ENCODE measurements around the gene FANCB. TPM values are rescaled to one million over a fixed set of nuclear protein-coding genes. Genes with fewer than 3 reads are reported as not detected.

Gene FANCB
- total and polyA plus RNA-seq, 2 of the 8 experiments (the other 6 are each of a cell fraction or from before 2014, with no cell fraction given) = 1.9 to 13.8 TPM

GRCh38 chrX:14873676-14874049, 794 bp upstream of the FANCB start:
- H3K14ac ChIP-seq (ENCODE audit: insufficient read length) = no peak overlapping the region
- ChIA-PET CTCF (ENCODE audit: partially characterized antibody) (no interaction called here), POLR2A (ENCODE audit: partially characterized antibody) (interaction anchor here (0.6 to 1.2 kb wide), 3 partner anchors 511 to 844 kb away, joined by 3 read pairs; partner anchors contain the start of gene GEMIN8)
- H2BK12ac ChIP-seq (ENCODE audit: low read depth, low read length) = no peak overlapping the region
- peaks cover 0 to 44% of the 10 kb centered on the region in 2 experiments; a peak in 2 of 4 replicates for H3K79me2 ChIP-seq (ENCODE audit: control insufficient read depth in 1 of 2, insufficient read depth in 2 of 2, low read length in 2 of 2)
- H3K27me3 ChIP-seq (replicated peaks in 1 of 4; ENCODE audit: control insufficient read depth in 3 of 4, extremely low read depth in 1 of 4, insufficient read depth in 3 of 4, low read length in 3 of 4) = no peaks in the 10 kb centered on the region
- no peak overlapping the region for H3K18ac ChIP-seq (ENCODE audit: extremely low read depth, low read length)
- no peak overlapping the region for H4K91ac ChIP-seq (replicated peaks; ENCODE audit: insufficient read length, low read length)
- no peaks in the 10 kb centered on the region for H3K79me1 ChIP-seq (ENCODE audit: low read depth, low read length)
- peak overlapping the region; percentile 57; the same call in 1 of the 2 replicates for H4K8ac ChIP-seq (ENCODE audit: extremely low read depth, insufficient read depth, low read length)
- DNase-seq (ENCODE audit: low read depth in 1 of 2, low spot score in 2 of 2) (no peak), FAIRE-seq (peak; percentile 87)
- no peak overlapping the region for H2BK5ac ChIP-seq (ENCODE audit: low read depth, low read length)
- no peak overlapping the region for H3K23ac ChIP-seq (ENCODE audit: insufficient read length)
- 0 out of 2 replicates have a peak, but pooled peaks cover 5% of the 10 kb centered on the region for H3K23me2 ChIP-seq (ENCODE audit: low read depth, low read length)
- no peak overlapping the region for H2BK120ac ChIP-seq (replicated peaks; ENCODE audit: low read depth, low read length)
- no peak overlapping the region for H2AFZ ChIP-seq (ENCODE audit: low read length)
- no peak overlapping the region for H4K5ac ChIP-seq (ENCODE audit: insufficient read length, low read depth, low read length)
- no peaks in the 10 kb centered on the region; a peak in 1 of 8 replicates for H3K36me3 ChIP-seq (ENCODE audit: control insufficient read depth in 2 of 4, insufficient read depth in 4 of 4, low read length in 3 of 4)
- 0% methylated on average over 3 of the region's 8 CpGs; no CpG with 5 or more reads in 1 of the 2 experiments for WGBS, 2 experiments (ENCODE audit: extremely low coverage in 1 of 2, insufficient coverage in 1 of 2, insufficient read length in 1 of 2, insufficient replicate concordance in 2 of 2, low coverage in 1 of 2, low lambda C conversion rate in 2 of 2, missing lambda C conversion rate in 1 of 2)
- H3K4me1 ChIP-seq (replicated peaks in 1 of 4; ENCODE audit: control insufficient read depth in 3 of 4, insufficient read depth in 4 of 4, low read length in 3 of 4) = no peaks in the 10 kb centered on the region
- H3K4ac ChIP-seq (replicated peaks; ENCODE audit: insufficient read length, low read depth, low read length) = no peak overlapping the region
- no peaks in the 10 kb centered on the region for H4K20me1 ChIP-seq (replicated peaks in 1 of 2; ENCODE audit: control insufficient read depth in 1 of 2, insufficient read depth in 2 of 2, low read length in 2 of 2)
- no peak overlapping the region for H2BK20ac ChIP-seq (ENCODE audit: low read length)
- H3K4me3 ChIP-seq (ENCODE audit: extremely low read depth in 1 of 4, insufficient read depth in 2 of 4, low read depth in 3 of 4, low read length in 4 of 4) = peak overlapping the region; percentile 84 to 89 (median 86)
- H3K9me3 ChIP-seq (ENCODE audit: insufficient read depth in 2 of 2, low read depth in 1 of 2, low read length in 1 of 2) = no peaks in the 10 kb centered on the region
- H3K56ac ChIP-seq (replicated peaks; ENCODE audit: insufficient read length, low read depth, low read length) = no peak overlapping the region
- H3K9ac ChIP-seq (replicated peaks in 1 of 4; ENCODE audit: extremely low read depth in 1 of 4, low read depth in 3 of 4, low read length in 3 of 4) = peak overlapping the region; percentile 58 to 86 (median 71)
- peak overlapping the region; percentile 72 to 90 for H3K4me2 ChIP-seq (ENCODE audit: insufficient read depth in 1 of 2, low read depth in 2 of 2, low read length in 2 of 2)
- H3K27ac ChIP-seq (ENCODE audit: low read depth, low read length) = no peak overlapping the region; the same call in 1 of the 2 replicates
- H2BK15ac ChIP-seq (ENCODE audit: low read length) = no peak overlapping the region
- H2AK5ac ChIP-seq (ENCODE audit: low read depth, low read length) = no peak overlapping the region
- TF ChIP-seq SIN3A (conservative IDR thresholded peaks at IDR 0.05 in 1 of 2, IDR thresholded peaks at IDR 0.05 in 1 of 2; ENCODE audit: low read depth in 1 of 2, low read length in 2 of 2) (peak in 1 of 2 experiments; percentile 2; a peak in 1 of 4 replicates), SIX5 (IDR thresholded peaks at IDR 0.05; ENCODE audit: low read depth, low read length) (no peak), CBX5 (IDR thresholded peaks at IDR 0.05; ENCODE audit: low read depth, low read length) (no peak), POLR2A (IDR thresholded peaks at IDR 0.05; ENCODE audit: control extremely low read depth in 1 of 2, low read depth in 2 of 2, low read length in 2 of 2) (peak in 1 of 2 experiments; percentile 3; a peak in 1 of 3 replicates), SP4 (IDR thresholded peaks at IDR 0.05; ENCODE audit: low read length) (no peak), GTF2F1 (IDR thresholded peaks at IDR 0.05; ENCODE audit: borderline replicate concordance, low read depth, low read length) (no peak), KDM5A (IDR thresholded peaks at IDR 0.05; ENCODE audit: low read length) (0 out of 2 replicates have a peak, but pooled peaks have one; percentile 14), SIRT6 (IDR thresholded peaks at IDR 0.05; ENCODE audit: low read length) (no peak), TCF12 (IDR thresholded peaks at IDR 0.05; ENCODE audit: low read depth, low read length) (no peak), CEBPB (IDR thresholded peaks at IDR 0.05; ENCODE audit: low read depth, low read length) (no peak), CREB1 (IDR thresholded peaks at IDR 0.05) (no peak), ZNF274 (IDR thresholded peaks at IDR 0.05; ENCODE audit: borderline replicate concordance, extremely low read depth, low read length) (no peak), EP300 (IDR thresholded peaks at IDR 0.05; ENCODE audit: borderline replicate concordance in 1 of 2, low read depth in 2 of 2, low read length in 2 of 2) (no peak), BRCA1 (IDR thresholded peaks at IDR 0.05; ENCODE audit: low read depth, low read length) (no peak)

All from H1 (cell line).